Measurements from ENCODE around the gene ARHGAP6.

DNA sequence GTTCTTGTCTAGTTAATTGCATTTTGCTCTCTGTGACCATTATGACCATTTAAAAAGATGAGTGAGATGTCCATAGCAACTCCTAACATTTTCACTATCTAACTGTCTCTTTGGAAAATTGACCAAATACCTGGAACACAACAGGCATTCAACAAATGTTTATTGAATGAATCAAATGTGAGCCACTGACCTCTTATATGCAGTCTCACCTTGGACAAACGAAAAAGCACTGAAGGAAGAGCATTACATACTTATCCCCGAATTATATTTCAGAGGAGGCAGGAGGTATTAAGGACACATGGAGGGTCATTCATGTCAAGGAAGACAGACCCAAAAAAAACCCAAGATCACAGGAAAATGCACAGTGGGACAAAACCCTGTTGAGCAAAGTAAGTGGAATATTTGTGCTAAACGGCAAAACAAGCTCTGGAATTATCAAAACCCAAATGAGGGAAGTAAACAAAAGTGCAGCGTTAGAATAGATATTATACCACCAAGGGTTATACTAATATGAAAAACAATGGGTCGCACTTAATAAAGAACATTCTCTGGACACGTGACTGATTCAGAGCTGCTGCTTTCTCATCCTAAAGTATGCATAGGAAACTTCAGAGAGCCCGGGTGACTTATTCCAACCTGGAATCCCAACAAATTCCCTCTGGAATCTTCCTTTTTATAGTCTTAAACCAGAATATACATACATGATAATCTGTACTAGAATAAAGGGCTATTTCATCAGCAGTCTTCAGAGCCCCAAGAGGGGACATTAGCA, 240.6 kb downstream of the ARHGAP6 start:
- no peak for TF ChIP-seq POLR2AphosphoS5 (IDR thresholded peaks at IDR 0.05)
- TF ChIP-seq, protein P1, sequence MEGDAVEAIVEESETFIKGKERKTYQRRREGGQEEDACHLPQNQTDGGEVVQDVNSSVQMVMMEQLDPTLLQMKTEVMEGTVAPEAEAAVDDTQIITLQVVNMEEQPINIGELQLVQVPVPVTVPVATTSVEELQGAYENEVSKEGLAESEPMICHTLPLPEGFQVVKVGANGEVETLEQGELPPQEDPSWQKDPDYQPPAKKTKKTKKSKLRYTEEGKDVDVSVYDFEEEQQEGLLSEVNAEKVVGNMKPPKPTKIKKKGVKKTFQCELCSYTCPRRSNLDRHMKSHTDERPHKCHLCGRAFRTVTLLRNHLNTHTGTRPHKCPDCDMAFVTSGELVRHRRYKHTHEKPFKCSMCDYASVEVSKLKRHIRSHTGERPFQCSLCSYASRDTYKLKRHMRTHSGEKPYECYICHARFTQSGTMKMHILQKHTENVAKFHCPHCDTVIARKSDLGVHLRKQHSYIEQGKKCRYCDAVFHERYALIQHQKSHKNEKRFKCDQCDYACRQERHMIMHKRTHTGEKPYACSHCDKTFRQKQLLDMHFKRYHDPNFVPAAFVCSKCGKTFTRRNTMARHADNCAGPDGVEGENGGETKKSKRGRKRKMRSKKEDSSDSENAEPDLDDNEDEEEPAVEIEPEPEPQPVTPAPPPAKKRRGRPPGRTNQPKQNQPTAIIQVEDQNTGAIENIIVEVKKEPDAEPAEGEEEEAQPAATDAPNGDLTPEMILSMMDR (IDR thresholded peaks at IDR 0.05): no peak

All from upper lobe of left lung (tissue), 4 donors.